GM12872 (cell line): ENCODE results near the gene SDHB.

ENCODE experiments used
- TF ChIP-seq, protein P1 (sequence below): IDR thresholded peaks from 3 replicates; pipeline ENCODE4 v1.5.1; 2011; ENCODE audit warnings: low read depth, mild to moderate bottlenecking, low read length, moderate library complexity; ENCODE audit not compliant: insufficient read depth

SDHB gene

GRCh38 chr1:16972189-16972895, 81.5 kb downstream of the SDHB start:
- TF ChIP-seq, protein P1, sequence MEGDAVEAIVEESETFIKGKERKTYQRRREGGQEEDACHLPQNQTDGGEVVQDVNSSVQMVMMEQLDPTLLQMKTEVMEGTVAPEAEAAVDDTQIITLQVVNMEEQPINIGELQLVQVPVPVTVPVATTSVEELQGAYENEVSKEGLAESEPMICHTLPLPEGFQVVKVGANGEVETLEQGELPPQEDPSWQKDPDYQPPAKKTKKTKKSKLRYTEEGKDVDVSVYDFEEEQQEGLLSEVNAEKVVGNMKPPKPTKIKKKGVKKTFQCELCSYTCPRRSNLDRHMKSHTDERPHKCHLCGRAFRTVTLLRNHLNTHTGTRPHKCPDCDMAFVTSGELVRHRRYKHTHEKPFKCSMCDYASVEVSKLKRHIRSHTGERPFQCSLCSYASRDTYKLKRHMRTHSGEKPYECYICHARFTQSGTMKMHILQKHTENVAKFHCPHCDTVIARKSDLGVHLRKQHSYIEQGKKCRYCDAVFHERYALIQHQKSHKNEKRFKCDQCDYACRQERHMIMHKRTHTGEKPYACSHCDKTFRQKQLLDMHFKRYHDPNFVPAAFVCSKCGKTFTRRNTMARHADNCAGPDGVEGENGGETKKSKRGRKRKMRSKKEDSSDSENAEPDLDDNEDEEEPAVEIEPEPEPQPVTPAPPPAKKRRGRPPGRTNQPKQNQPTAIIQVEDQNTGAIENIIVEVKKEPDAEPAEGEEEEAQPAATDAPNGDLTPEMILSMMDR: no peak

- TF ChIP-seq, protein P1: no peak
These were observed 82.3 kb downstream of the SDHB start for GRCh38 chr1:16971341-16972188.

DNA sequence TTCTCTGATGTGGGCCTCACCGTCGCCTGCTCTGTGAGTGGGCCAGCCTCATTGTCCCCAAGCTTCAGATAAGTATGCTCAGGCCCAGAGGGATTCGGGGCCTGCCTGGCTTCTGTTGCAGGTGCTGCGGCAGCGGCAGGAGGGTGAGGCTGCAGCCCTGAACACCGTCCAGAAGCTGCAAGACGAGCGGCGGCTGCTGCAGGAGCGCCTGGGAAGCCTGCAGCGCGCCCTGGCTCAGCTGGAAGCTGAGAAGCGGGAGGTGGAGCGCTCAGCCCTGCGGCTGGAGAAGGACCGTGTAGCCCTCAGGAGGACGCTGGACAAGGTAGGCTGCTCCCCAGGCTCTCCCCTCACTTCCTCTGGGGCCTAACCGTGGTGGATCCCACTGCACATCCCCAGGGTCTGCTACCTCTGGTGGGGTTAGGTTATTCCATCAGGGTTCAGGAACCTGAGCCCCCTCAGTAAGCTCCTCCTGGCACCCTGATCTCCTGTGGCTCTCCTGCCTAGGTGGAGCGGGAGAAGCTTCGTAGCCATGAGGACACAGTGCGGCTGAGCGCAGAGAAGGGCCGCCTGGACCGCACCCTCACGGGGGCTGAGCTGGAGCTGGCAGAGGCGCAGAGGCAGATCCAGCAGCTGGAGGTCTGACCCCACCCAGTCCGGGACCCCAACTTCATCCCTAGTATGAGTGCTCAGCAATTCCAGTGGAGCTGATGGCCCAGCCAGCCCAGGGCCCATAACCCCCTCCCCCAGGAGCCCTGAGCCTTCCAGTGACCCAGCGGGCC, 83.5 kb downstream of the SDHB start:
- TF ChIP-seq, protein P1: no peak

- TF ChIP-seq, protein P1: no peak
These were observed 84.2 kb downstream of the SDHB start for GRCh38 chr1:16969651-16970050.

GRCh38 chr1:16969057-16969611, 84.7 kb downstream of the SDHB start:
- TF ChIP-seq, protein P1: no peak
